Effector memory CD8-positive, alpha-beta T cell (primary cell): ENCODE measurements around the gene MMP24OS.
"Not testable (repeated sequence)": the region's sequence is repeated elsewhere in the genome, so short reads cannot be mapped to it uniquely, and the experiment has no call there.

ENCODE experiments used
- ATAC-seq: fragments of 150-1000 bp; cut with Tn5 transposase; replicated peaks from 2 replicates; pipeline ENCODE4 v1.10.0; 2021; ENCODE audit warnings: mild to moderate bottlenecking, moderate library complexity
- DNase-seq, 3 experiments: peaks; one replicate each; pipeline ENCODE4 v3.0.0; 2021
- H3K27ac Mint-ChIP-seq, 2 donors: one replicate each; pipeline ENCODE4 v1.8.0; 2022; ENCODE audit warnings: mild to moderate bottlenecking in 2 of 2, mixed read lengths in 2 of 2, moderate library complexity in 2 of 2
- H3K27me3 Mint-ChIP-seq, 2 donors: one replicate each; pipeline ENCODE4 v1.8.0; 2022; ENCODE audit warnings: mixed read lengths in 2 of 2
- H3K36me3 Mint-ChIP-seq: one replicate; pipeline ENCODE4 v1.8.0; 2022; ENCODE audit warnings: mild to moderate bottlenecking, moderate library complexity, mixed read lengths; ENCODE audit not compliant: insufficient read depth
- H3K4me1 Mint-ChIP-seq, 2 donors: one replicate each; pipeline ENCODE4 v1.8.0; 2022; ENCODE audit warnings: low read depth in 2 of 2, mixed read lengths in 2 of 2
- H3K4me3 Mint-ChIP-seq, 2 donors: one replicate each; pipeline ENCODE4 v1.8.0; 2022; ENCODE audit warnings: mild to moderate bottlenecking in 2 of 2, mixed read lengths in 2 of 2, moderate library complexity in 2 of 2
- H3K9me3 Mint-ChIP-seq, 2 donors: one replicate each; pipeline ENCODE4 v1.8.0; 2022; ENCODE audit warnings: mixed read lengths in 2 of 2

MMP24OS gene

GRCh38 chr20:35254448-35254999 lies 23.4 kb downstream of the MMP24OS start:
- Mint-ChIP-seq H3K36me3 (peaks cover 17% of the 10 kb centered on the region), H3K4me1 (peaks cover 32 to 38% of the 10 kb centered on the region in 2 donors), H3K27ac (peak overlapping the region; percentile 81 to 100), H3K4me3 (no peak overlapping the region), H3K9me3 (no peaks in the 10 kb centered on the region), H3K27me3 (no peaks in the 10 kb centered on the region)
- DNase-seq = no peak
- ATAC-seq = no peak

GRCh38 chr20:35253010-35253409 lies 24.9 kb downstream of the MMP24OS start:
- H3K27ac Mint-ChIP-seq = peak overlapping the region; percentile 100
- H3K27me3 Mint-ChIP-seq = no peaks in the 10 kb centered on the region
- peak overlapping the region in 1 of 2 donors; percentile 42 for H3K4me3 Mint-ChIP-seq
- H3K9me3 Mint-ChIP-seq = no peaks in the 10 kb centered on the region
- peaks cover 14% of the 10 kb centered on the region for H3K36me3 Mint-ChIP-seq
- ATAC-seq = peak; percentile 15
- peaks cover 32 to 35% of the 10 kb centered on the region in 2 donors for H3K4me1 Mint-ChIP-seq
- DNase-seq = peak in 1 of 3 experiments; percentile 20

GRCh38 chr20:35252598-35252997 lies 25.3 kb downstream of the MMP24OS start:
- ATAC-seq = peak; percentile 4
- Mint-ChIP-seq H3K36me3 (peaks cover 14% of the 10 kb centered on the region), H3K27ac (peak overlapping the region; percentile 100), H3K4me1 (peaks cover 32 to 37% of the 10 kb centered on the region in 2 donors), H3K4me3 (peak overlapping the region; percentile 78 to 79)
- DNase-seq, H3K27me3 Mint-ChIP-seq, H3K9me3 Mint-ChIP-seq: not testable (repeated sequence)

- H3K27me3 Mint-ChIP-seq = no peaks in the 10 kb centered on the region
- ATAC-seq = peak; percentile 88
- H3K4me1 Mint-ChIP-seq = peaks cover 34 to 37% of the 10 kb centered on the region in 2 donors
- H3K4me3 Mint-ChIP-seq = peak overlapping the region; percentile 78 to 79
- H3K36me3 Mint-ChIP-seq = peaks cover 14% of the 10 kb centered on the region
- peak overlapping the region; percentile 100 for H3K27ac Mint-ChIP-seq
- DNase-seq = peak; percentile 58 to 68 (median 67)
- H3K9me3 Mint-ChIP-seq = no peaks in the 10 kb centered on the region
Measured at GRCh38 chr20:35252037-35252461, 25.9 kb downstream of the MMP24OS start.

GRCh38 chr20:35251613-35251940 lies 26.3 kb downstream of the MMP24OS start:
- peaks cover 34 to 37% of the 10 kb centered on the region in 2 donors for H3K4me1 Mint-ChIP-seq
- peak overlapping the region; percentile 78 to 79 for H3K4me3 Mint-ChIP-seq
- no peak for DNase-seq
- H3K9me3 Mint-ChIP-seq = no peaks in the 10 kb centered on the region
- peaks cover 14% of the 10 kb centered on the region for H3K36me3 Mint-ChIP-seq
- ATAC-seq = no peak
- peak overlapping the region; percentile 100 for H3K27ac Mint-ChIP-seq
- H3K27me3 Mint-ChIP-seq = no peaks in the 10 kb centered on the region

- ATAC-seq (no peak), DNase-seq (no peak)
- peaks cover 27 to 28% of the 10 kb centered on the region in 2 donors for H3K4me1 Mint-ChIP-seq
Measured at GRCh38 chr20:35248641-35249475, 29.1 kb downstream of the MMP24OS start.

GRCh38 chr20:35246723-35247122 lies 31.2 kb downstream of the MMP24OS start:
- Mint-ChIP-seq H3K27ac (no peak overlapping the region), H3K27me3 (no peaks in the 10 kb centered on the region), H3K4me3 (no peak overlapping the region), H3K36me3 (peaks cover 6% of the 10 kb centered on the region), H3K4me1 (peaks cover 17 to 18% of the 10 kb centered on the region in 2 donors), H3K9me3 (no peaks in the 10 kb centered on the region)
- ATAC-seq (no peak), DNase-seq (no peak)

More at GRCh38 chr20:35248641-35249475, 29.1 kb downstream of the MMP24OS start:
- H3K27me3 Mint-ChIP-seq = no peaks in the 10 kb centered on the region
- H3K9me3 Mint-ChIP-seq = no peaks in the 10 kb centered on the region
- H3K36me3 Mint-ChIP-seq = peaks cover 14% of the 10 kb centered on the region
- no peak overlapping the region for H3K4me3 Mint-ChIP-seq
- peak overlapping the region in 1 of 2 donors; percentile 66 for H3K27ac Mint-ChIP-seq

- H3K36me3 Mint-ChIP-seq = peaks cover 3% of the 10 kb centered on the region
Measured at GRCh38 chr20:35243986-35244385, 33.9 kb downstream of the MMP24OS start.

GRCh38 chr20:35243317-35243716 lies 34.6 kb downstream of the MMP24OS start:
- H3K4me3 Mint-ChIP-seq = no peak overlapping the region
- H3K4me1 Mint-ChIP-seq = peaks cover 4 to 8% of the 10 kb centered on the region in 2 donors
- H3K27ac Mint-ChIP-seq = no peak overlapping the region
- ATAC-seq (no peak), DNase-seq (no peak)
- H3K9me3 Mint-ChIP-seq = no peaks in the 10 kb centered on the region
- no peaks in the 10 kb centered on the region for H3K27me3 Mint-ChIP-seq
- peaks cover 5% of the 10 kb centered on the region for H3K36me3 Mint-ChIP-seq

More at GRCh38 chr20:35243986-35244385, 33.9 kb downstream of the MMP24OS start:
- Mint-ChIP-seq H3K4me3 (no peak overlapping the region), H3K27ac (no peak overlapping the region), H3K27me3 (no peaks in the 10 kb centered on the region), H3K4me1 (peaks cover 4 to 8% of the 10 kb centered on the region in 2 donors), H3K9me3 (no peaks in the 10 kb centered on the region)
- no peak for ATAC-seq
- DNase-seq = no peak

GRCh38 chr20:35240811-35241293 lies 37.1 kb downstream of the MMP24OS start:
- H3K4me1 Mint-ChIP-seq = peaks cover 3 to 5% of the 10 kb centered on the region in 2 donors
- peaks cover 5% of the 10 kb centered on the region for H3K36me3 Mint-ChIP-seq
- no peaks in the 10 kb centered on the region for H3K9me3 Mint-ChIP-seq
- ATAC-seq (no peak), DNase-seq (no peak)
- no peak overlapping the region for H3K4me3 Mint-ChIP-seq
- H3K27me3 Mint-ChIP-seq = no peaks in the 10 kb centered on the region
- H3K27ac Mint-ChIP-seq = no peak overlapping the region

- no peaks in the 10 kb centered on the region for H3K27me3 Mint-ChIP-seq
- DNase-seq (no peak), ATAC-seq (no peak)
- H3K4me3 Mint-ChIP-seq = no peak overlapping the region
- peak overlapping the region in 1 of 2 donors; percentile 66 for H3K27ac Mint-ChIP-seq
- no peaks in the 10 kb centered on the region for H3K9me3 Mint-ChIP-seq
- peaks cover 3 to 5% of the 10 kb centered on the region in 2 donors for H3K4me1 Mint-ChIP-seq
- H3K36me3 Mint-ChIP-seq = peaks cover 5% of the 10 kb centered on the region
Measured at GRCh38 chr20:35240083-35240810, 37.7 kb downstream of the MMP24OS start.

GRCh38 chr20:35238735-35239134 lies 39.2 kb downstream of the MMP24OS start:
- H3K4me3 Mint-ChIP-seq = no peak overlapping the region
- no peak for ATAC-seq
- H3K9me3 Mint-ChIP-seq = no peaks in the 10 kb centered on the region
- H3K27me3 Mint-ChIP-seq = no peaks in the 10 kb centered on the region
- peaks cover 3 to 5% of the 10 kb centered on the region in 2 donors for H3K4me1 Mint-ChIP-seq
- no peak overlapping the region for H3K27ac Mint-ChIP-seq
- DNase-seq = no peak
- peaks cover 7% of the 10 kb centered on the region for H3K36me3 Mint-ChIP-seq

- Mint-ChIP-seq H3K9me3 (no peaks in the 10 kb centered on the region), H3K4me3 (no peak overlapping the region), H3K36me3 (peaks cover 10% of the 10 kb centered on the region), H3K4me1 (peaks cover 3 to 5% of the 10 kb centered on the region in 2 donors), H3K27ac (no peak overlapping the region), H3K27me3 (no peaks in the 10 kb centered on the region)
- no peak for ATAC-seq
- DNase-seq = no peak
Measured at GRCh38 chr20:35238170-35238569, 39.8 kb downstream of the MMP24OS start.
